ENCODE measurements around the gene ZBTB46.

DNA sequence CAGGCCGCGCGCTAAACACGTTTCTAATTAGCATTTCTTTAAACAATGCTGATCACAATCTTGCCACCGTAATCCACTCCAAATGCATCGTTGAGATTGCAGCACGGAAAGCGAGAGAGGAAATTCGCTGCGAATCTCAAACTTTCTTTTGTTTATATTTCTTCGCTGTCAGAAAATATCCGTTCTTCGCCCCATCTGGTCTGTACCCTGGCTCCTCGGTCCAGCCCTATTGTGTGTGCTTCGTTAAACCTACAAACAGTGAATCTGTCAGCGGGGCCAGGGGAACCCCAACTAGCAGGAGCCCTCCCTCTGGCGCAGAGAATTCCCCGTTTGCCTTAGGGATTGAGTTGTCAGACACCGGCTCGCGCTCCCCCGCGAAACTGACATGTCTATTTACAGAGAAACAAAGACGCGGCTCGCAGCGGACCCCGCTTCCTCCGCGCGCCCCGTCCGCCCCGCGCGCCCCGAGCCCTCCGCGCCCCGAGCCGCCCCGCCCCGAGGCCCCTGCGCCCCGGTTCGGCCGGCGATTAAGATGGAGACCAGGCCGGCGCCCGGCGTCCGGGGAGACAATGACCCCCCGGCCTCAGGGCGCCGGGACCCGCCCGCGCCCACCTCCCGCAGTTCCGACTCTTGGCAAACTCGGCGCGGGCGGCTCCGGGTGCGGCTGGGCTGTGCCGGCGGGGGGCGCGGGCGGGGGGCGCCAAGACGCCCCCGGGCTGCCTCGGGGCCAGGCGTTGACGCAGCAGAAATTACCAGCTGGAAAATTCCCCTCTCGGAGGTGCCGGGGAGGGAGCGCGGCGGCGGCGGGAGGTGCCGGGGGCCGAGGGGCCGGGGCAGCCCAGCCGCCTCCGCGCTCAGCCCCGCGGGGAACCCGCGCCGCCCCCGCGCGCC is 874 bp downstream of the ZBTB46 start:
- TF ChIP-seq, protein P1, sequence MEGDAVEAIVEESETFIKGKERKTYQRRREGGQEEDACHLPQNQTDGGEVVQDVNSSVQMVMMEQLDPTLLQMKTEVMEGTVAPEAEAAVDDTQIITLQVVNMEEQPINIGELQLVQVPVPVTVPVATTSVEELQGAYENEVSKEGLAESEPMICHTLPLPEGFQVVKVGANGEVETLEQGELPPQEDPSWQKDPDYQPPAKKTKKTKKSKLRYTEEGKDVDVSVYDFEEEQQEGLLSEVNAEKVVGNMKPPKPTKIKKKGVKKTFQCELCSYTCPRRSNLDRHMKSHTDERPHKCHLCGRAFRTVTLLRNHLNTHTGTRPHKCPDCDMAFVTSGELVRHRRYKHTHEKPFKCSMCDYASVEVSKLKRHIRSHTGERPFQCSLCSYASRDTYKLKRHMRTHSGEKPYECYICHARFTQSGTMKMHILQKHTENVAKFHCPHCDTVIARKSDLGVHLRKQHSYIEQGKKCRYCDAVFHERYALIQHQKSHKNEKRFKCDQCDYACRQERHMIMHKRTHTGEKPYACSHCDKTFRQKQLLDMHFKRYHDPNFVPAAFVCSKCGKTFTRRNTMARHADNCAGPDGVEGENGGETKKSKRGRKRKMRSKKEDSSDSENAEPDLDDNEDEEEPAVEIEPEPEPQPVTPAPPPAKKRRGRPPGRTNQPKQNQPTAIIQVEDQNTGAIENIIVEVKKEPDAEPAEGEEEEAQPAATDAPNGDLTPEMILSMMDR (conservative IDR thresholded peaks at IDR 0.05; ENCODE audit: low read length): no peak
- peak; percentile 99; the same call in 1 of the 2 replicates for TF ChIP-seq EZH2phosphoT487 (IDR thresholded peaks at IDR 0.05; ENCODE audit: borderline replicate concordance, low read depth, low read length)

Data from OCI-LY7 (cell line).